Omental fat pad (tissue), 4 donors: ENCODE measurements around the gene SLC9A8. TPM values are rescaled to one million over a fixed set of nuclear protein-coding genes. Genes with fewer than 3 reads are reported as not detected.

Experiments used
- ATAC-seq: fragments of 150-250 bp; one replicate; pipeline ENCODE4 v1.9.1; 2016; ENCODE audit warnings: mild to moderate bottlenecking, moderate library complexity; ENCODE audit not compliant: low FRiP score
- DNase-seq: peaks from one replicate; pipeline ENCODE4 v3.0.0-alpha.2; 2019; ENCODE audit warnings: low spot score
- CTCF ChIP-seq, 3 donors: fragments of 450-650 bp; IDR thresholded peaks; one replicate each; pipeline ENCODE4 v1.5.1; 2016 to 2017; ENCODE audit warnings: antibody characterized with exemption in 3 of 3, mild to moderate bottlenecking in 3 of 3, moderate library complexity in 2 of 3
- total RNA-seq, 4 donors: library from RNA; depleted of rRNA; stranded (reverse); fragments of >200 nt; gene quantifications; one replicate each; pipeline ENCODE4 v1.1.0, GENCODE V29; 2016

Gene SLC9A8
- total RNA-seq, 4 donors from 2014 or later, result 8.0 to 13.3 (median 10.7) TPM

GRCh38 chr20:49914310-49915117 is 101.9 kb downstream of the SLC9A8 start:
- DNase-seq, result no peak
- no peak for TF ChIP-seq CTCF (IDR thresholded peaks at IDR 0.05)
- peak; percentile 4 for ATAC-seq

- TF ChIP-seq CTCF (IDR thresholded peaks at IDR 0.05), result no peak
- DNase-seq, result no peak
- ATAC-seq, result peak; percentile 22
Measured at GRCh38 chr20:49915118-49915379, 102.4 kb downstream of the SLC9A8 start.

- peak; percentile 90 for ATAC-seq
- TF ChIP-seq CTCF (IDR thresholded peaks at IDR 0.05), result no peak
Measured at GRCh38 chr20:49915380-49916145, 102.9 kb downstream of the SLC9A8 start, which contains the start of gene SPATA2. SPATA2 (minus strand) TSS chr20:49915529; CDS start chr20:49908490, 7,039 bp downstream.

GRCh38 chr20:49916146-49917002 is 103.7 kb downstream of the SLC9A8 start:
- TF ChIP-seq CTCF (IDR thresholded peaks at IDR 0.05), result no peak
- ATAC-seq, result no peak
- no peak for DNase-seq

More at GRCh38 chr20:49915380-49916145, 102.9 kb downstream of the SLC9A8 start, which contains the start of gene SPATA2:
- DNase-seq, result peak; percentile 99

- no peak for TF ChIP-seq CTCF (IDR thresholded peaks at IDR 0.05)
- ATAC-seq (no peak), DNase-seq (no peak)
Measured at GRCh38 chr20:49918446-49918845, 105.8 kb downstream of the SLC9A8 start.

GRCh38 chr20:49919009-49919408 is 106.4 kb downstream of the SLC9A8 start:
- TF ChIP-seq CTCF (IDR thresholded peaks at IDR 0.05), result no peak
- DNase-seq, result no peak
- no peak for ATAC-seq
